HUES6 (cell line): ENCODE results near the gene TMSB4Y.

Source experiments
- H3K27ac ChIP-seq: 2 replicates; pipeline ENCODE4 v1.7.0; 2013; ENCODE audit warnings: low read depth, mild to moderate bottlenecking, low read length, inconsistent platforms
- H3K27me3 ChIP-seq: 2 replicates; pipeline ENCODE4 v1.6.1; 2013; ENCODE audit warnings: low read length; ENCODE audit not compliant: control insufficient read depth, insufficient read depth
- H3K36me3 ChIP-seq: 2 replicates; pipeline ENCODE4 v1.6.1; 2013; ENCODE audit warnings: low read length; ENCODE audit not compliant: control insufficient read depth, insufficient read depth
- H3K4me1 ChIP-seq: 2 replicates; pipeline ENCODE4 v1.6.1; 2013; ENCODE audit warnings: low read length; ENCODE audit not compliant: control insufficient read depth, insufficient read depth
- H3K4me3 ChIP-seq: 2 replicates; pipeline ENCODE4 v1.5.1; 2013; ENCODE audit warnings: low read depth, low read length
- H3K9ac ChIP-seq: one replicate; pipeline ENCODE4 v1.6.1; 2013; ENCODE audit warnings: mild to moderate bottlenecking, low read length
- H3K9me3 ChIP-seq: 2 replicates; pipeline ENCODE4 v1.6.1; 2013; ENCODE audit warnings: low read depth, low read length; ENCODE audit not compliant: control insufficient read depth, insufficient read depth

The TMSB4Y gene

GRCh38 chrY:13703568-13703968, at the start of gene TMSB4Y:
Gene TMSB4Y, plus strand, starts transcription at chrY:13703899.
- no peak within 1 kb of the TSS for H3K9ac ChIP-seq

DNA sequence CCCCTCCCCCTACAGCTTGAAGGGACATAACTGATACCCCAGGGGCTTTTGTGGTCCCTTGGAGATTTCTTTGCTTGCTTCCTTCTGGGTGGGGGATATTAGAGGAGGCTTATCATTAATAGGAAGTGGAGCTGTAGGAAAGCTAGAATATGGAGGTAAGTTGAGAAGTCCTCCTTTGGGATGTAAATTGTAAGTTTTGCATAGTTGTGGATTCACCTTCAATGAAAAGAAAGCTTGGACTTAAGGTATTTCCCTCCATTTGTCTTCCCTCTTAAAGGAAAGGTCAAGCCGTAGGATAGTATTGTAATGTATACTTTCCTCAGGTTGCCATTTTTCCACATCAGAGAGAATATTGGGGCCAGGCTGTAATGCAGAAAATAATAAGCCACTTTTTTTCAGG, 39.5 kb upstream of the TMSB4Y start:
- Histone ChIP-seq H3K9me3 (no peaks in the 10 kb centered on the region), H3K9ac (no peak overlapping the region), H3K4me3 (no peak overlapping the region), H3K27me3 (no peaks in the 10 kb centered on the region), H3K27ac (no peak overlapping the region), H3K4me1 (no peaks in the 10 kb centered on the region), H3K36me3 (no peaks in the 10 kb centered on the region)

More at GRCh38 chrY:13703568-13703968, at the start of gene TMSB4Y:
- Histone ChIP-seq H3K4me1 (no peaks in the 10 kb centered on the region), H3K27ac (no peak within 1 kb of the TSS), H3K9me3 (no peaks in the 10 kb centered on the region), H3K36me3 (no peaks in the 10 kb centered on the region), H3K27me3 (no peaks in the 10 kb centered on the region), H3K4me3 (no peak within 1 kb of the TSS)

GRCh38 chrY:13671122-13671521, 32.6 kb upstream of the TMSB4Y start:
- H3K9me3 ChIP-seq, result no peaks in the 10 kb centered on the region
- no peak overlapping the region for H3K4me3 ChIP-seq
- no peak overlapping the region for H3K9ac ChIP-seq

GRCh38 chrY:13702276-13702675, 1.4 kb upstream of the TMSB4Y start:
- no peaks in the 10 kb centered on the region for H3K27me3 ChIP-seq
- no peak overlapping the region for H3K9ac ChIP-seq
- H3K4me1 ChIP-seq, result no peaks in the 10 kb centered on the region
- no peaks in the 10 kb centered on the region for H3K9me3 ChIP-seq
- H3K4me3 ChIP-seq, result no peak overlapping the region
- H3K36me3 ChIP-seq, result no peaks in the 10 kb centered on the region
- no peak overlapping the region for H3K27ac ChIP-seq

More at GRCh38 chrY:13671122-13671521, 32.6 kb upstream of the TMSB4Y start:
- H3K27ac ChIP-seq, result no peak overlapping the region
- H3K36me3 ChIP-seq, result no peaks in the 10 kb centered on the region
- no peaks in the 10 kb centered on the region for H3K27me3 ChIP-seq
- H3K4me1 ChIP-seq, result no peaks in the 10 kb centered on the region

- no peaks in the 10 kb centered on the region for H3K27me3 ChIP-seq
- H3K9me3 ChIP-seq, result no peaks in the 10 kb centered on the region
- H3K9ac ChIP-seq, result no peak overlapping the region
- H3K4me1 ChIP-seq, result no peaks in the 10 kb centered on the region
- H3K36me3 ChIP-seq, result no peaks in the 10 kb centered on the region
- no peak overlapping the region for H3K27ac ChIP-seq
- H3K4me3 ChIP-seq, result no peak overlapping the region
Observed at GRCh38 chrY:13704121-13704930, 627 bp downstream of the TMSB4Y start.

- Histone ChIP-seq H3K27ac (no peak overlapping the region), H3K9ac (no peak overlapping the region), H3K36me3 (no peaks in the 10 kb centered on the region), H3K9me3 (no peaks in the 10 kb centered on the region), H3K27me3 (no peaks in the 10 kb centered on the region), H3K4me3 (no peak overlapping the region), H3K4me1 (no peaks in the 10 kb centered on the region)
Observed at GRCh38 chrY:13705197-13705596, 1.5 kb downstream of the TMSB4Y start.

DNA sequence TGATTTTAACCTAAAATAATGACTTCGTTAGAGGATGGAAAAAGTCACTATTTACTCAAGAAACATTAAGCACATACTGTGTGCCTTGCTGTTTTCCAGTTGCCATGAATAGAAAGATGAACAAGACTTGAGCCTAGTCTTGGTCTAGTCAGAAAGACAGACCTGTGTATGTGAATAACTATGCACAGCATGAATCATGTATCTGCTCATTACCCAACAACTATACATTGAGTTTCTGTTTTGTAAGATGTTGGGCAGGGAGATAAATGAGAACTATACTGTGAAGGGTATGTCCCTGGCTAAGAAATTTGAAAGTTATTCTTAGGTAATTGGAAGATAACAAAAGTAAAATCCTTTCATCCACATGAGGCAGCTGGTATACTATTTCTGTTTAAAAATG, 4.3 kb downstream of the TMSB4Y start:
- no peaks in the 10 kb centered on the region for H3K27me3 ChIP-seq
- no peak overlapping the region for H3K4me3 ChIP-seq
- H3K9ac ChIP-seq, result no peak overlapping the region
- H3K9me3 ChIP-seq, result no peaks in the 10 kb centered on the region
- no peaks in the 10 kb centered on the region for H3K4me1 ChIP-seq
- no peak overlapping the region for H3K27ac ChIP-seq
- H3K36me3 ChIP-seq, result no peaks in the 10 kb centered on the region

GRCh38 chrY:13718996-13719395, 15.3 kb downstream of the TMSB4Y start:
- Histone ChIP-seq H3K4me1 (no peaks in the 10 kb centered on the region), H3K9me3 (no peaks in the 10 kb centered on the region), H3K27ac (no peak overlapping the region), H3K36me3 (no peaks in the 10 kb centered on the region), H3K4me3 (no peak overlapping the region), H3K9ac (no peak overlapping the region), H3K27me3 (no peaks in the 10 kb centered on the region)

DNA sequence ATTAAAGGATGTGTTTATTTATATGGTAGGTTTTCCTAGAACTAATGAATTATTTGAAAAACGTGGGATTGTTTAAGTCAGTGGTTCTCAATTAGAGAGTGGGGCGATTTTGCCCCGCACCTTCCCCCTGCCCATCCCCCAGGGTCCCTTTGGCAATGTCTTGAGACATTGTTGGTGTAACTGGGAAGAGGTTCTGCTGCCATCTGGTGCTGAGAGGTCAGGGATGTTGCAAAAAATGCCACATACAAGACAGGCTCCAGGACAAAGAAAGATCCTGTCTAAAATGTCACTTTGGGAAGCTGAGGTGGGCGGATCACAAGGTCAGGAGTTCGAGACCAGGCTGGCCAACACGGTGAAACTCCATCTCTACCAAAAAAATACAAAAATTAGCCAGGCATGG, 25.8 kb downstream of the TMSB4Y start:
- H3K4me1 ChIP-seq, result no peaks in the 10 kb centered on the region
- H3K9me3 ChIP-seq, result no peaks in the 10 kb centered on the region
- no peaks in the 10 kb centered on the region for H3K27me3 ChIP-seq
- H3K4me3 ChIP-seq, result no peak overlapping the region
- H3K9ac ChIP-seq, result no peak overlapping the region
- H3K27ac ChIP-seq, result no peak overlapping the region
- no peaks in the 10 kb centered on the region for H3K36me3 ChIP-seq

DNA sequence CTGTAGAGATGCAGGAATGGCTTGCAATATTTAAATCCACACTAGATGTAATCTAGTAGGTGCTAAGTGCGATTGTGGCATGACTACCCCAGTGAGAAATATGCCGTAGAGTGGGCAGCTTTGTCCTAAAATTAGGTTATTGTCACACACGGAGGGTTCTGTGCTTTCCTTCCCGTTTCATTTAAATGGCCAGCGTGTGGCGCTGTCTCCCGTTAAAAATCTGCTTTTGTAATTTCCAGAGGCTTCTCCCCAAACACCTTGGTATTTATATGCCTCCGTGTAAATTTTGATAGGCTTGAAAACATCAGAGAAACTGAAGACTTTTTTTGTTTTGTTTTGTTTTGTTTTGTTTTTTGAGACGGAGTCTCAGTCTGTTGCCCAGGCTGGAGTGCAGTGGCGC, 34.9 kb downstream of the TMSB4Y start:
- H3K27me3 ChIP-seq, result no peaks in the 10 kb centered on the region
- no peaks in the 10 kb centered on the region for H3K4me1 ChIP-seq
- H3K9me3 ChIP-seq, result no peaks in the 10 kb centered on the region
- no peak overlapping the region for H3K4me3 ChIP-seq
- H3K27ac ChIP-seq, result no peak overlapping the region
- no peaks in the 10 kb centered on the region for H3K36me3 ChIP-seq
- no peak overlapping the region for H3K9ac ChIP-seq

DNA sequence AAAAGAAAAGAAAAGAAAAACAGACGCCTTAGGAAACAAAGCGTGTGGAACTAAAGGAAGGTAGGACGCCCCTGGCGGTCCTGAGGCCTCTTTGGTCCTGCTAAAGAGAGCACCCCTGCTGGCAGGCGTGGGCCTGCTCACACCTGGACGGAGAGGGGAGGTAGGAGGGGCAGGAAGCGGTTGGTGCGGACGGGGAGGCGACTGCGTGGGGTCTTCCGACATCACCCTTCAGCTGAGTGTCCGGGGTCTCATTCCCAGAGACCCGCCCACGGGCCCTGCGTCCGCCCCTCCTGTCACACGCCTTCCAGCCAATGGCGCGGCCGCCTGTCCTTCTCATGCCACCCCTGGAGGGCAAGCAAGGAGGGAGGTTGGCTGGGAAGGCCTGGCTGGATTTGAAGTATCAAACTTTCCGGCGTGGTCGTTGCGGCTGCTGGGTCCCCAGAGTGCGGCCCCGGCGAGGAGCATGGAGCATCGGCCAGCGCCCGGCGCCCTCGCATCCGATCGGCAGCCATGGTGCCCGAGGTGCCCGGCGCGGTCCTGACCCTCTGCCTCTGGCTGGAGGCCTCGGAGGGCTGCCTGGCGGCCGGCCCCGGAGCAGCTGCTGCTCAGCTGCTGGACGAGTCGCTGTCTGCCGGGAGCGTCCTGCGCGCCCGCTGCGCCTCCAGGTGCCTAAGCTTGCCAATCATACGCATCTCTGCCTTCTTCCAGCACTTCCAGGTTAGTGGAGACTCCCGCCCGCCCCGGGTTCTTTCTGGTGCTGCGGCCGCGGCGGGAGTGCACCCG, 47.8 kb downstream of the TMSB4Y start:
- no peak overlapping the region for H3K9ac ChIP-seq
- H3K9me3 ChIP-seq, result no peaks in the 10 kb centered on the region
- no peaks in the 10 kb centered on the region for H3K27me3 ChIP-seq
- no peaks in the 10 kb centered on the region for H3K36me3 ChIP-seq
- H3K27ac ChIP-seq, result no peak overlapping the region
- H3K4me1 ChIP-seq, result no peaks in the 10 kb centered on the region
- no peak overlapping the region for H3K4me3 ChIP-seq
